Pancreas (tissue), 10 donors: ENCODE data around the gene THSD1. TPM values are rescaled to one million over a fixed set of nuclear protein-coding genes. Genes with fewer than 3 reads are reported as not detected.

Experiments used
- ATAC-seq, 4 donors: fragments of 200-7000 bp; cut with Tn5 transposase; one replicate each; pipeline versions ENCODE4 v1.8.0 to v1.9.1; 2020; ENCODE audit warnings: mild to moderate bottlenecking in 4 of 4, moderate library complexity in 4 of 4
- DNase-seq, 6 donors: peaks; one replicate each; pipeline ENCODE4 v3.0.0-alpha.2; 2020
- FAIRE-seq: peaks from 2 replicates; lab custom pipeline; 2012; peaks lifted over from hg19 to GRCh38; lab: Jason Lieb, UNC
- H3K27ac ChIP-seq, 4 donors: fragments of 200-600 bp; sonication (generic); 1 replicate in 3 of 4; 2 replicates in 1 of 4; pipeline versions ENCODE4 v1.5.0 to v1.8.0; 2020
- H3K27me3 ChIP-seq, 4 donors: fragments of 200-600 bp; one replicate each; pipeline ENCODE4 v1.8.0; 2021
- H3K36me3 ChIP-seq, 3 donors: fragments of 200-600 bp; sonication (generic) in 1 of 3; one replicate each; pipeline versions ENCODE4 v1.5.0 to v1.8.0; 2020 to 2021
- H3K4me1 ChIP-seq, 3 donors: fragments of 200-600 bp; one replicate each; pipeline ENCODE4 v1.8.0; 2021
- H3K4me3 ChIP-seq, 4 donors: fragments of 200-600 bp; sonication (generic) in 2 of 4; one replicate each; pipeline versions ENCODE4 v1.5.0 to v1.8.0; 2020 to 2021
- H3K9me3 ChIP-seq, 4 donors: fragments of 200-600 bp; one replicate each; pipeline ENCODE4 v1.8.0; 2021
- CTCF ChIP-seq, 4 donors: fragments of 200-600 bp; sonication (generic) in 3 of 4; IDR thresholded peaks; one replicate each; pipeline versions ENCODE4 v1.5.0 to v1.8.0; 2021; ENCODE audit warnings: antibody characterized with exemption in 4 of 4
- WGBS, 2 donors: extraction: QIAGEN DNeasy Blood & Tissue Kit; methylation state at CpG; one replicate each; pipeline ENCODE4 v1.1.7; 2013; 5-methylcytosine and 5-hydroxymethylcytosine counted together
- intact Hi-C, 3 donors: fragments of 100-400 bp; cut with DNase I; formaldehyde crosslinking; loops; one replicate each; pipeline versions ENCODE4 v1.11.1 to v1.14.2; 2022
- polyA plus RNA-seq, 2 donors: library from polyadenylated mRNA; stranded (reverse); fragments of 200-250 nt; gene quantifications; one replicate each; pipeline ENCODE4 v1.2.3, GENCODE V29; 2013
- total RNA-seq, 6 donors: library from RNA; stranded (reverse); fragmentation: NEBNext Ultra II Directional in 4 of 6; extraction: Animal tissue kit (Norgen Biotek cat#: 25700) in 4 of 6; gene quantifications; one replicate each; pipeline versions ENCODE4 v1.2.1 to v1.2.4, GENCODE V29; 2021 to 2023
- donor health status: healthy with polysubstance abuse.
- donor health status: DM: no; HTN: no; CAD: no; lungs with moderate emphysema.
- donor health status: DM: no; HTN: no; CAD: no.
- donor health status: control.
- donor health status: control.
- donor health status: Bipolar disorder and iron deficiency.
- donor health status: DM: yes; HTN: yes; CAD: no.
- donor health status: DM: no; HTN: no; CAD: no.
- donor health status: DM: no; HTN: no; CAD: no.
- donor health status: DM: yes; HTN: yes; CAD: no.

The THSD1 gene
- total and polyA plus RNA-seq, 8 donors = 0.41 to 1.9 (median 1.0) TPM

GRCh38 chr13:52432456-52432855, 26.5 kb upstream of the THSD1 start:
- ATAC-seq (no peak), FAIRE-seq (no peak), DNase-seq (no peak)
- Histone ChIP-seq H3K27ac (no peak overlapping the region), H3K36me3 (peaks cover 0 to 25% (median 5%) of the 10 kb centered on the region in 3 donors), H3K4me3 (no peak overlapping the region), H3K27me3 (no peaks in the 10 kb centered on the region), H3K9me3 (no peaks in the 10 kb centered on the region), H3K4me1 (peaks cover 0 to 13% (median 5%) of the 10 kb centered on the region in 3 donors)
- intact Hi-C loops = no loop called here
- no peak for TF ChIP-seq CTCF (IDR thresholded peaks at IDR 0.05)
- 68 to 72% methylated on average over 2 of the region's 2 CpGs for WGBS, 2 donors

- Histone ChIP-seq H3K27me3 (no peaks in the 10 kb centered on the region), H3K9me3 (no peaks in the 10 kb centered on the region), H3K36me3 (peaks cover 0 to 22% (median 10%) of the 10 kb centered on the region in 3 donors), H3K4me3 (no peak overlapping the region), H3K27ac (peak overlapping the region in 1 of 4 donors; percentile 25), H3K4me1 (peaks cover 0 to 13% (median 5%) of the 10 kb centered on the region in 3 donors)
- no peak for TF ChIP-seq CTCF (IDR thresholded peaks at IDR 0.05)
- ATAC-seq (peak; percentile 40 to 86 (median 76)), DNase-seq (no peak), FAIRE-seq (no peak)
- WGBS, 2 donors = 23 to 26% methylated on average over 2 of the region's 2 CpGs
- intact Hi-C loops = no loop called here
Observed at GRCh38 chr13:52428295-52428694, 22.3 kb upstream of the THSD1 start.

GRCh38 chr13:52421216-52421615, 15.2 kb upstream of the THSD1 start:
- no peaks in the 10 kb centered on the region for H3K4me1 ChIP-seq
- no peak for ATAC-seq
- 98% methylated on average over 3 of the region's 3 CpGs for WGBS, 2 donors
- no peak for TF ChIP-seq CTCF (IDR thresholded peaks at IDR 0.05)
- no peak for FAIRE-seq
- H3K9me3 ChIP-seq = no peaks in the 10 kb centered on the region
- H3K27ac ChIP-seq = no peak overlapping the region
- no peak overlapping the region for H3K4me3 ChIP-seq
- H3K27me3 ChIP-seq = no peaks in the 10 kb centered on the region
- H3K36me3 ChIP-seq = peaks cover 0 to 34% (median 12%) of the 10 kb centered on the region in 3 donors
- intact Hi-C loops = no loop called here
- no peak for DNase-seq

GRCh38 chr13:52419080-52419479, 13.1 kb upstream of the THSD1 start:
- H3K9me3 ChIP-seq = no peaks in the 10 kb centered on the region
- H3K27ac ChIP-seq = no peak overlapping the region
- H3K27me3 ChIP-seq = no peaks in the 10 kb centered on the region
- H3K4me1 ChIP-seq = no peaks in the 10 kb centered on the region
- 23 to 28% methylated on average over 1 of the region's 1 CpG for WGBS, 2 donors
- H3K36me3 ChIP-seq = peaks cover 0 to 38% (median 16%) of the 10 kb centered on the region in 3 donors
- no peak overlapping the region for H3K4me3 ChIP-seq
- DNase-seq = no peak
- intact Hi-C loops = no loop called here
- ATAC-seq = no peak
- no peak for TF ChIP-seq CTCF (IDR thresholded peaks at IDR 0.05)
- FAIRE-seq = no peak

GRCh38 chr13:52414963-52415362, 9.0 kb upstream of the THSD1 start:
- no peak for TF ChIP-seq CTCF (IDR thresholded peaks at IDR 0.05)
- whole genome bisulfite sequencing, 2 donors = 76 to 91% methylated on average over 1 of the region's 1 CpG
- H3K9me3 ChIP-seq = no peaks in the 10 kb centered on the region
- intact Hi-C loops = no loop called here
- H3K4me3 ChIP-seq = no peak overlapping the region
- FAIRE-seq = no peak
- peaks cover 0 to 33% (median 9%) of the 10 kb centered on the region in 3 donors for H3K36me3 ChIP-seq
- no peak for ATAC-seq
- no peak for DNase-seq
- H3K4me1 ChIP-seq = no peaks in the 10 kb centered on the region
- H3K27ac ChIP-seq = no peak overlapping the region
- no peaks in the 10 kb centered on the region for H3K27me3 ChIP-seq
